ENCODE data around the gene CAMK2B.

CAMK2B gene

DNA sequence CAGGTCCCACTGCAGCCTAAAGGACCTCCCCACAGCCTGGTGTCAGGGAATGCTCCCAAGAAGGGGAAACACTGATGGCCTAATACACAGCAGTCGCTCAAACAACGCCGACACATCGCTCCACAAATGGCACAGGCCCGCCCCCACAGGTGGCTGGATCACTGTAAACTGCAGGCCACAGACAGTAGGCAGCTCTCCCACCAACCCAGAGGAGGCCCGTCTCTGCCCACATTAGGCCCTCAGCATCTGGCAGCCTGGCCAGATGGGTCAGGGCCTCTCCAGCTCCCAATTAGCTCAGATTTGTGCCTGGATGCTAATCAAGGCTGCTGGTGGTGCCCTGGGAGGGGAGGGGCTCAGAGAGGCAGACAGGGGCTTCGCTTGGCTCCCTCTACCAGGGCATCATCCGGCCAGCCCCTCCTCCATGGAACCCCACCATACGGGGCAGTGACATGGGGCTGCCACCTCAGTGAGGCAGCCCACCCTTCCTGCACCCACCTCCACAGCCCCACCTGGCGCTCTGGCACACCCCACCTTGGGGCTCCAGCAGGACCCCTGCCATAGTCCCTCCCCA lies 42.7 kb downstream of the CAMK2B start:
- Histone ChIP-seq H4K20me1 (peaks cover 0 to 8% (median 0%) of the 10 kb centered on the region in 11 experiments; a peak in 1 of 22 replicates), H3K27ac (peak overlapping the region in 3 of 11 experiments; percentile 49 to 70 (median 61); a peak in 5 of 22 replicates), H3K4me1 (peaks cover 34 to 64% (median 54%) of the 10 kb centered on the region in 10 experiments), H3K27me3 (no peaks in the 10 kb centered on the region), H3K9me3 (replicated peaks in 1 of 11) (no peaks in the 10 kb centered on the region), H3K4me3 (no peak overlapping the region), H3K9ac (peak overlapping the region in 1 of 11 experiments; percentile 10; a peak in 1 of 22 replicates), H3K36me3 (no peaks in the 10 kb centered on the region), H3K4me2 (peak overlapping the region in 10 of 11 experiments; percentile 12 to 81 (median 70); a peak in 16 of 22 replicates)
- no peak for TF ChIP-seq Cebpa-rat (IDR thresholded peaks at IDR 0.05)

DNA sequence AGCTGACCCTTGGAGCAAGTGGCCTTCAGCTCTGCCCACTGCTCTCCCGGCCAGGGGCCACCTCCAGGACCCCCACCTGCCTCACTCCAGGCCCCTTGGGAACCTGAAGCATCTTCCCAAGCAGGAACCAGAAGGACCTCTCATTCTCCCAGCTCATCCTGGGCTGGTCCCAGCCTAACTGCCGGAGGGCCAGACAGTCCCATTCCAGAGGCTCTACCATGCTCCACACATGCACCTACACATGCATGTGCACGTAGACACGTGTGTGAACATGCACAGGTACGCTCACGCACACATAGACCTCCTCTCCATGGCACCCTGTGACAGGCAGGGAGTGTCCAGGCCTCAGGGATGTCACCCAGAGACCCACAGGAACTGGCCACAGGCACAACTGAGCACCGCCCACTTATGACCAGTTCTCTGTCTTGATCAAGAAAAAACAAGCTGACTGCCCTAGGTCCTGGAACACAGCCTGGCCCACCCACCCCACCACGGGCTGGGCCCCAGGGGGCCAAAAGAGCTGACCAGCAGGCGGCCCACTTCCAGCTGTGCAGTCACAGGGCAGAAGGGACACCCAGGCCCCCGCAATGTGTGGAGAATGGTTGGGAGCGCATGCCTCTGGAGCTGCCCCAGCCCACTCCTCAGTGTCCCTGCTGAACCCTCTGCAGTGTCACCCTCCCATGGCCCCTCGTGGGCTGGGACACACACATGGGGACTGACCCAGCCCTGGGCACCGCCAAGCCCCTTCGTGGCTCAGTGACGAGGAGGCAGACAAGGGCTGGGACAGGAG lies 43.4 kb downstream of the CAMK2B start:
- H3K9me3 ChIP-seq (replicated peaks in 1 of 11), result no peaks in the 10 kb centered on the region
- H3K27me3 ChIP-seq, result no peaks in the 10 kb centered on the region
- H4K20me1 ChIP-seq, result peaks cover 0 to 8% (median 0%) of the 10 kb centered on the region in 11 experiments; a peak in 1 of 22 replicates
- H3K4me3 ChIP-seq, result no peak overlapping the region
- no peak for TF ChIP-seq Cebpa-rat (IDR thresholded peaks at IDR 0.05)
- H3K9ac ChIP-seq, result no peak overlapping the region
- H3K4me1 ChIP-seq, result peaks cover 29 to 57% (median 47%) of the 10 kb centered on the region in 10 experiments
- H3K4me2 ChIP-seq, result peak overlapping the region in 9 of 11 experiments; percentile 12 to 81 (median 69); a peak in 9 of 22 replicates
- H3K36me3 ChIP-seq, result no peaks in the 10 kb centered on the region
- H3K27ac ChIP-seq, result peak overlapping the region in 2 of 11 experiments; percentile 61 to 70; a peak in 3 of 22 replicates

DNA sequence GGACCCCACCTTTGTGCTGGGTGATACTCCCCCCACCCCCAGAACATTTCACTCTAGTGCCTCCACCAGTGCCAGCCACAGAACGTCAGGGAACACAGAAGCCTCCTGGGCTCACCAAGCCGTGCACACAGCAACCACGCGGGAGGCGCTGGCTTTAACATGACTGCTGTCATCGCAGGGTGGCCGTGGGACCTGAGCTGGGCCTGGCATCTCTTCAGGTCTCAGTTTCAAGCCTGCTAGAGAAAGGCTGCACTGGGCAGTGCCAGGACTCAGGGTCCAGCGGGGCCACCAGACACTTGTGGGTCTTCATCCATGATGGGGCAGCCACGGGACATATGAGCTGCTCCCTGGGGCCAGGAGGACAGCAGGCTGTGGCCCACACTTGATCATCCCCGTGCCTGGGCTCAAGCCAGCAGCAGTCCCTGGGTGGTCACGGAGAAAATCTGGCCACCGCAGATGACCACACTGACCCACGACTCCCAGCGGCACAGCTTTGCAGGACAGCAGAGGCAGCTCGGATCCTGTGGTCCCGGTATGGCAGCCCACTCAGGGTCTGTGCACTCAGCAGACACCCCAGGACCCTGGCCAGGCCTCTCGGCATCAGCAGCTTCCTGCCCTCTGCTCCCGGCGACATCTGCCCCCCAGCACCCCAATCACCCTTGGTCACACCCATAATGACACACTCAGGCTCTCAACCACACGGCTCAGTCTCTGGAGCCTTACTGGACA lies 44.2 kb downstream of the CAMK2B start:
- Histone ChIP-seq H3K27me3 (no peaks in the 10 kb centered on the region), H3K27ac (no peak overlapping the region), H3K4me1 (peaks cover 24 to 52% (median 39%) of the 10 kb centered on the region in 10 experiments), H3K9ac (no peak overlapping the region), H3K4me2 (no peak overlapping the region), H4K20me1 (peaks cover 0 to 8% (median 0%) of the 10 kb centered on the region in 11 experiments; a peak in 1 of 22 replicates), H3K36me3 (no peaks in the 10 kb centered on the region), H3K9me3 (replicated peaks in 1 of 11) (no peaks in the 10 kb centered on the region), H3K4me3 (no peak overlapping the region)
- no peak for TF ChIP-seq Cebpa-rat (IDR thresholded peaks at IDR 0.05)

DNA sequence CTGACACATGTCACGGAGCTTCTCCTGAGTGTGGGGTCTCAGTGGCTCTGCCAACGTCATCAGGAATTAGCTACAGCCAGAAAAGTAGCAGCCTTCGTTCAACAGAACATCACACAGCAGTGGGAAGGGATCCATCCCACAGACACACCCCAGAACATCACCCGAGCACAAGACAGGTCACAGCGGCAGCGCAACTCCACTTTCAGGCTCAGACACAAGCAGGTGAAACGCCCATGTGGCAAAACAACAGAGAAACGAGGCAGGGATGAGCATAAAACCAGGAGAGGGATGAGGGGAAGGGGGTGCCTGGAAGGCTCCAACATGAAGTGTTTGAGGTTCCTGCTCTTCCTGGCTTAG lies 44.8 kb downstream of the CAMK2B start:
- H4K20me1 ChIP-seq, result peaks cover 0 to 8% (median 0%) of the 10 kb centered on the region in 11 experiments; a peak in 1 of 22 replicates
- no peaks in the 10 kb centered on the region for H3K9me3 ChIP-seq (replicated peaks in 1 of 11)
- H3K4me1 ChIP-seq, result peaks cover 23 to 51% (median 38%) of the 10 kb centered on the region in 10 experiments
- TF ChIP-seq Cebpa-rat (IDR thresholded peaks at IDR 0.05), result no peak
- no peaks in the 10 kb centered on the region for H3K27me3 ChIP-seq
- H3K27ac ChIP-seq, result no peak overlapping the region
- no peaks in the 10 kb centered on the region for H3K36me3 ChIP-seq
- H3K4me2 ChIP-seq, result no peak overlapping the region
- H3K4me3 ChIP-seq, result no peak overlapping the region
- H3K9ac ChIP-seq, result no peak overlapping the region

GRCh38 chr7:44279731-44280505 lies 45.5 kb downstream of the CAMK2B start:
- Histone ChIP-seq H3K4me3 (no peak overlapping the region), H3K4me2 (no peak overlapping the region), H3K9ac (no peak overlapping the region), H3K27me3 (no peaks in the 10 kb centered on the region), H3K9me3 (replicated peaks in 1 of 11) (no peaks in the 10 kb centered on the region), H3K4me1 (peaks cover 23 to 47% (median 33%) of the 10 kb centered on the region in 10 experiments), H4K20me1 (peaks cover 0 to 8% (median 0%) of the 10 kb centered on the region in 11 experiments; a peak in 1 of 22 replicates), H3K36me3 (no peaks in the 10 kb centered on the region), H3K27ac (no peak overlapping the region)
- TF ChIP-seq Cebpa-rat (IDR thresholded peaks at IDR 0.05), result no peak

GRCh38 chr7:44279286-44279685 lies 46.1 kb downstream of the CAMK2B start:
- Histone ChIP-seq H3K36me3 (no peaks in the 10 kb centered on the region), H3K27ac (no peak overlapping the region), H3K9me3 (replicated peaks in 1 of 11) (no peaks in the 10 kb centered on the region), H3K4me3 (no peak overlapping the region), H3K27me3 (no peaks in the 10 kb centered on the region), H3K4me1 (peaks cover 21 to 40% (median 27%) of the 10 kb centered on the region in 10 experiments), H3K9ac (no peak overlapping the region), H3K4me2 (no peak overlapping the region), H4K20me1 (peaks cover 0 to 8% (median 0%) of the 10 kb centered on the region in 11 experiments; a peak in 1 of 22 replicates)
- no peak for TF ChIP-seq Cebpa-rat (IDR thresholded peaks at IDR 0.05)

DNA sequence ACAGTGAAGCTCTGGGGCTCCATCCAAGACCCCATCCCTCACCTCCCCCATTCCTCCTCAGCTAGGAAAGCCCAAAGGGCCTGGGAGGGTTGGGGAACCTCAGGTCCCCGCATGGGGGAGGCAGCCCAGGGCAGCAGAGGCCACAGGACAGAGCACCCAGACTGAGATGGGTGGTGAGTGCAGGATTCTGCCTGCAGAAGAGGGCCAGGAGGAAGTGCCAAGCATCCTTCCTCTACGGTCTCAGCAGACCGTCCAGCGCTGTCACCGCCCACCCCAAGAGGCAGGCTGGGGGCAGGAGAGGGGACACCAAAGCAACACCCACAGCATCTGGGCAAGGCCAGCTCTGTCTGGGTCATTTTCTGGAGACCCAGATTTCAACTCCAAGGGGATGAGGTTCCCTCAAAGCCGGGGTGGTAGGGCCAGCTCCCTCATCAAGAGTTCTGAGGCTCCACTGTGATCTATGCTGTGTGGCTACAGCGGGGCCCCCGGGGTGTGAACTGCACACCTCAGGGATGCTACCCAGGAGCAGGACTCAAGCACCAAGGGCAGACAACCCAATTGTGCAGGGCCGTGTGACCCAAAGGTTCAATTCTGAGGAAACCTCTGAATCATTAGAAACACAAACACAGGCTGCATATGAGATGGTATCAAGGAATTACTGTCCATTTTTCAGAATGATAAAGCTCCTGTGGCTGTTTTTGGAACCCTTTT lies 46.8 kb downstream of the CAMK2B start:
- Histone ChIP-seq H3K9ac (no peak overlapping the region), H3K4me3 (no peak overlapping the region), H4K20me1 (peaks cover 0 to 9% (median 0%) of the 10 kb centered on the region in 11 experiments; a peak in 1 of 22 replicates), H3K27ac (no peak overlapping the region), H3K4me1 (peaks cover 14 to 34% (median 20%) of the 10 kb centered on the region in 10 experiments), H3K27me3 (no peaks in the 10 kb centered on the region), H3K9me3 (replicated peaks in 1 of 11) (no peaks in the 10 kb centered on the region), H3K36me3 (no peaks in the 10 kb centered on the region), H3K4me2 (no peak overlapping the region; a peak in 2 of 22 replicates)
- TF ChIP-seq Cebpa-rat (IDR thresholded peaks at IDR 0.05), result no peak

DNA sequence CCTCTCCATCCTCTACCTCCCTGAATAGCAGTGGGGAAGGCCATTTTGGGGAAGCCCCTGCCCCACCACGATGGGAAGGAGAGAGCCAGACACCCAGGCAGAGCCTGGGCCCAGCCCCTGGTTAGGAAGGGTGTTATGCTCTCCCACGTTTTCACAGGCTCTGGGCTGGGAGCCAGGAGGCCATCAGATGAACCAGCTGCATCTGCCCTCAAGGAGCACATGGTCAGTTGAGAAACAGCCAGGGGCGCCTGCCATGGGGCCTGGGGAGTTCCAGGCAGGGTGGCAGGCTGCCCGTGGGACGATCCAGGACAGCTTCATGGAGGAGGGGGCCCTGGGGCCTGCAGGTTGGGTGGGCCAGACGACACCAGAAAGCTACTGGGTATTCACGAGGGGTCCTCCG lies 47.5 kb downstream of the CAMK2B start:
- Histone ChIP-seq H3K9ac (no peak overlapping the region), H3K4me3 (no peak overlapping the region), H3K36me3 (no peaks in the 10 kb centered on the region), H4K20me1 (peaks cover 0 to 11% (median 0%) of the 10 kb centered on the region in 11 experiments; a peak in 1 of 22 replicates), H3K4me2 (no peak overlapping the region; a peak in 1 of 22 replicates), H3K27me3 (no peaks in the 10 kb centered on the region), H3K4me1 (peaks cover 10 to 32% (median 20%) of the 10 kb centered on the region in 10 experiments; a peak in 18 of 20 replicates), H3K9me3 (replicated peaks in 1 of 11) (no peaks in the 10 kb centered on the region), H3K27ac (no peak overlapping the region)
- no peak for TF ChIP-seq Cebpa-rat (IDR thresholded peaks at IDR 0.05)
